Stimulated activated naive B cell treated with anti-CD40 and anti-IgM and Interleukin-4, amounts not matched to agents 10 μg/mL and 1 μg/mL and 100 μg/mL, for 72 hours (primary cell): ENCODE results near the gene NDUFS4.
A peak's percentile ranks its signal among the peaks of the same experiment; 100 is the strongest.

Experiments used
- ATAC-seq, 2 donors: fragments of 150-1000 bp; cut with Tn5 transposase; replicated peaks; 2 replicates each; pipeline ENCODE4 v1.10.0; 2021; ENCODE audit warnings: moderate library complexity in 1 of 2
- DNase-seq: peaks from one replicate; pipeline ENCODE4 v3.0.0; 2021
- H3K27ac Mint-ChIP-seq: one replicate; pipeline ENCODE4 v1.8.0; 2022; ENCODE audit warnings: mild to moderate bottlenecking, mixed read lengths
- H3K27me3 Mint-ChIP-seq, 2 donors: one replicate each; pipeline ENCODE4 v1.8.0; 2022; ENCODE audit warnings: mixed read lengths in 2 of 2
- H3K36me3 Mint-ChIP-seq, 2 donors: one replicate each; pipeline ENCODE4 v1.8.0; 2022; ENCODE audit warnings: mixed read lengths in 2 of 2, mild to moderate bottlenecking in 1 of 2
- H3K4me1 Mint-ChIP-seq, 2 donors: one replicate each; pipeline ENCODE4 v1.8.0; 2022; ENCODE audit warnings: mixed read lengths in 2 of 2, mild to moderate bottlenecking in 1 of 2
- H3K4me3 Mint-ChIP-seq, 2 donors: one replicate each; pipeline ENCODE4 v1.8.0; 2022; ENCODE audit warnings: mild to moderate bottlenecking in 2 of 2, mixed read lengths in 2 of 2, moderate library complexity in 1 of 2
- H3K9me3 Mint-ChIP-seq, 2 donors: one replicate each; pipeline ENCODE4 v1.8.0; 2022; ENCODE audit warnings: mixed read lengths in 2 of 2, mild to moderate bottlenecking in 1 of 2

NDUFS4 gene

GRCh38 chr5:53555160-53555559 lies 5.3 kb upstream of the NDUFS4 start:
- DNase-seq = no peak
- no peak for ATAC-seq
- no peak overlapping the region for H3K27ac Mint-ChIP-seq
- no peak overlapping the region for H3K4me3 Mint-ChIP-seq
- no peaks in the 10 kb centered on the region for H3K36me3 Mint-ChIP-seq
- H3K4me1 Mint-ChIP-seq = no peaks in the 10 kb centered on the region
- peaks cover 0 to 3% of the 10 kb centered on the region in 2 donors for H3K9me3 Mint-ChIP-seq
- peaks cover 19 to 31% of the 10 kb centered on the region in 2 donors for H3K27me3 Mint-ChIP-seq

- no peak for DNase-seq
These were observed 4.4 kb upstream of the NDUFS4 start for GRCh38 chr5:53556001-53556400.

GRCh38 chr5:53557386-53557785 lies 3.1 kb upstream of the NDUFS4 start:
- no peak for ATAC-seq
- Mint-ChIP-seq H3K36me3 (peaks cover 0 to 3% of the 10 kb centered on the region in 2 donors), H3K4me3 (no peak overlapping the region), H3K27me3 (peaks cover 19 to 22% of the 10 kb centered on the region in 2 donors), H3K27ac (no peak overlapping the region), H3K9me3 (peaks cover 0 to 3% of the 10 kb centered on the region in 2 donors), H3K4me1 (peaks cover 4 to 9% of the 10 kb centered on the region in 2 donors)
- DNase-seq = no peak

More at GRCh38 chr5:53556001-53556400, 4.4 kb upstream of the NDUFS4 start:
- no peak overlapping the region for H3K4me3 Mint-ChIP-seq
- no peaks in the 10 kb centered on the region for H3K4me1 Mint-ChIP-seq
- H3K9me3 Mint-ChIP-seq = peaks cover 0 to 3% of the 10 kb centered on the region in 2 donors
- H3K36me3 Mint-ChIP-seq = no peaks in the 10 kb centered on the region
- no peak for ATAC-seq
- no peak overlapping the region for H3K27ac Mint-ChIP-seq
- H3K27me3 Mint-ChIP-seq = peaks cover 19 to 31% of the 10 kb centered on the region in 2 donors

- Mint-ChIP-seq H3K4me1 (peaks cover 8 to 15% of the 10 kb centered on the region in 2 donors), H3K9me3 (peaks cover 0 to 3% of the 10 kb centered on the region in 2 donors), H3K27me3 (peaks cover 18 to 19% of the 10 kb centered on the region in 2 donors), H3K4me3 (no peak overlapping the region), H3K36me3 (peaks cover 6 to 8% of the 10 kb centered on the region in 2 donors), H3K27ac (no peak overlapping the region)
- ATAC-seq (no peak), DNase-seq (no peak)
These were observed 1.5 kb upstream of the NDUFS4 start for GRCh38 chr5:53558966-53559365.

- peaks cover 0 to 3% of the 10 kb centered on the region in 2 donors for H3K9me3 Mint-ChIP-seq
- ATAC-seq (peak in 1 of 2 donors; percentile 17), DNase-seq (no peak)
- no peak overlapping the region for H3K27ac Mint-ChIP-seq
- peak overlapping the region; percentile 92 to 93 for H3K4me3 Mint-ChIP-seq
- H3K4me1 Mint-ChIP-seq = peaks cover 9 to 15% of the 10 kb centered on the region in 2 donors
- H3K36me3 Mint-ChIP-seq = peaks cover 6 to 8% of the 10 kb centered on the region in 2 donors
- peaks cover 9 to 11% of the 10 kb centered on the region in 2 donors for H3K27me3 Mint-ChIP-seq
These were observed 411 bp upstream of the NDUFS4 start for GRCh38 chr5:53560028-53560427.

GRCh38 chr5:53568401-53568800 lies 8.0 kb downstream of the NDUFS4 start:
- DNase-seq (no peak), ATAC-seq (no peak)
- Mint-ChIP-seq H3K4me1 (peaks cover 8 to 16% of the 10 kb centered on the region in 2 donors), H3K36me3 (peaks cover 3 to 6% of the 10 kb centered on the region in 2 donors), H3K4me3 (no peak overlapping the region), H3K27ac (no peak overlapping the region), H3K27me3 (no peaks in the 10 kb centered on the region), H3K9me3 (no peaks in the 10 kb centered on the region)

GRCh38 chr5:53568871-53569270 lies 8.4 kb downstream of the NDUFS4 start:
- DNase-seq = no peak
- Mint-ChIP-seq H3K4me3 (no peak overlapping the region), H3K4me1 (peaks cover 8 to 16% of the 10 kb centered on the region in 2 donors), H3K9me3 (no peaks in the 10 kb centered on the region), H3K36me3 (peaks cover 3 to 6% of the 10 kb centered on the region in 2 donors), H3K27me3 (no peaks in the 10 kb centered on the region), H3K27ac (no peak overlapping the region)
- no peak for ATAC-seq

- ATAC-seq (no peak), DNase-seq (no peak)
- Mint-ChIP-seq H3K36me3 (peaks cover 3 to 6% of the 10 kb centered on the region in 2 donors), H3K4me1 (peaks cover 11 to 22% of the 10 kb centered on the region in 2 donors), H3K9me3 (no peaks in the 10 kb centered on the region), H3K27me3 (no peaks in the 10 kb centered on the region), H3K4me3 (no peak overlapping the region), H3K27ac (no peak overlapping the region)
These were observed 9.0 kb downstream of the NDUFS4 start for GRCh38 chr5:53569453-53569852.

GRCh38 chr5:53571403-53571802 lies 11.0 kb downstream of the NDUFS4 start:
- no peak for DNase-seq
- no peaks in the 10 kb centered on the region for H3K27me3 Mint-ChIP-seq
- H3K4me3 Mint-ChIP-seq = no peak overlapping the region
- no peak overlapping the region for H3K27ac Mint-ChIP-seq
- peaks cover 2 to 3% of the 10 kb centered on the region in 2 donors for H3K36me3 Mint-ChIP-seq
- no peaks in the 10 kb centered on the region for H3K9me3 Mint-ChIP-seq
- peaks cover 10 to 29% of the 10 kb centered on the region in 2 donors for H3K4me1 Mint-ChIP-seq
- ATAC-seq = no peak

- peaks cover 4 to 10% of the 10 kb centered on the region in 2 donors for H3K36me3 Mint-ChIP-seq
- no peak overlapping the region for H3K4me3 Mint-ChIP-seq
- DNase-seq (no peak), ATAC-seq (no peak)
- no peaks in the 10 kb centered on the region for H3K9me3 Mint-ChIP-seq
- H3K4me1 Mint-ChIP-seq = peaks cover 23 to 45% of the 10 kb centered on the region in 2 donors
- H3K27ac Mint-ChIP-seq = no peak overlapping the region
- H3K27me3 Mint-ChIP-seq = no peaks in the 10 kb centered on the region
These were observed 14.7 kb downstream of the NDUFS4 start for GRCh38 chr5:53575101-53575500.

GRCh38 chr5:53575831-53576230 lies 15.4 kb downstream of the NDUFS4 start:
- no peak for DNase-seq
- H3K4me1 Mint-ChIP-seq = peaks cover 25 to 51% of the 10 kb centered on the region in 2 donors
- no peak for ATAC-seq
- H3K9me3 Mint-ChIP-seq = no peaks in the 10 kb centered on the region
- H3K27ac Mint-ChIP-seq = no peak overlapping the region
- no peak overlapping the region for H3K4me3 Mint-ChIP-seq
- no peaks in the 10 kb centered on the region for H3K27me3 Mint-ChIP-seq
- peaks cover 6 to 10% of the 10 kb centered on the region in 2 donors for H3K36me3 Mint-ChIP-seq

GRCh38 chr5:53576674-53577073 lies 16.2 kb downstream of the NDUFS4 start:
- Mint-ChIP-seq H3K27ac (no peak overlapping the region), H3K27me3 (no peaks in the 10 kb centered on the region), H3K4me3 (no peak overlapping the region), H3K36me3 (peaks cover 6 to 9% of the 10 kb centered on the region in 2 donors), H3K9me3 (peaks cover 0 to 1% of the 10 kb centered on the region in 2 donors), H3K4me1 (peaks cover 25 to 52% of the 10 kb centered on the region in 2 donors)
- DNase-seq (no peak), ATAC-seq (no peak)

GRCh38 chr5:53578854-53579253 lies 18.4 kb downstream of the NDUFS4 start:
- no peak overlapping the region for H3K4me3 Mint-ChIP-seq
- H3K27me3 Mint-ChIP-seq = no peaks in the 10 kb centered on the region
- H3K27ac Mint-ChIP-seq = no peak overlapping the region
- peaks cover 23 to 48% of the 10 kb centered on the region in 2 donors for H3K4me1 Mint-ChIP-seq
- H3K9me3 Mint-ChIP-seq = peaks cover 0 to 1% of the 10 kb centered on the region in 2 donors
- no peak for ATAC-seq
- peaks cover 6 to 9% of the 10 kb centered on the region in 2 donors for H3K36me3 Mint-ChIP-seq
- no peak for DNase-seq

- Mint-ChIP-seq H3K4me1 (peaks cover 20 to 41% of the 10 kb centered on the region in 2 donors), H3K4me3 (no peak overlapping the region), H3K27ac (no peak overlapping the region), H3K27me3 (no peaks in the 10 kb centered on the region), H3K9me3 (peaks cover 0 to 1% of the 10 kb centered on the region in 2 donors), H3K36me3 (peaks cover 9 to 11% of the 10 kb centered on the region in 2 donors)
- ATAC-seq (no peak), DNase-seq (no peak)
These were observed 20.1 kb downstream of the NDUFS4 start for GRCh38 chr5:53580547-53580946.

- no peak for DNase-seq
- Mint-ChIP-seq H3K27ac (no peak overlapping the region), H3K36me3 (peaks cover 11 to 14% of the 10 kb centered on the region in 2 donors), H3K4me1 (peaks cover 16 to 28% of the 10 kb centered on the region in 2 donors), H3K27me3 (no peaks in the 10 kb centered on the region), H3K4me3 (no peak overlapping the region), H3K9me3 (peaks cover 0 to 1% of the 10 kb centered on the region in 2 donors)
- ATAC-seq = no peak
These were observed 21.8 kb downstream of the NDUFS4 start for GRCh38 chr5:53582225-53582624.
